ENCODE data around the gene IL34.
"Not testable (repeated sequence)": the region's sequence is repeated elsewhere in the genome, so short reads cannot be mapped to it uniquely, and the experiment has no call there.

IL34 gene

DNA sequence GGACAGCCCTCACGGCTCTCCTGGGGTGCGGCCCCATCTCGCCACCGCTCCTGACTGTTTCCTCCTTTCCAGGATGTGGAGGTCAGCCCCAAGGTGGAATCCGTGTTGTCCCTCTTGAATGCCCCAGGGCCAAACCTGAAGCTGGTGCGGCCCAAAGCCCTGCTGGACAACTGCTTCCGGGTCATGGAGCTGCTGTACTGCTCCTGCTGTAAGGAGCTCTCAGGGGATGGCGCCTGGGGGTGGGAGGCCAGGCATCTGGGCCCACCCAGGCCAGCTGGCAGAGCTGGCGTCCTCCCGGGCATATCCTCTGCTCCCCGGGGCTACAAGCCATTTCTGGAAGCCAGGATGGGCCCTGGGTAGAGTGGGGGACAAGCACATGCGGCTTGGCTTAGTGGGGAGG is 13.2 kb downstream of the IL34 start:
- no peak for FAIRE-seq

DNA sequence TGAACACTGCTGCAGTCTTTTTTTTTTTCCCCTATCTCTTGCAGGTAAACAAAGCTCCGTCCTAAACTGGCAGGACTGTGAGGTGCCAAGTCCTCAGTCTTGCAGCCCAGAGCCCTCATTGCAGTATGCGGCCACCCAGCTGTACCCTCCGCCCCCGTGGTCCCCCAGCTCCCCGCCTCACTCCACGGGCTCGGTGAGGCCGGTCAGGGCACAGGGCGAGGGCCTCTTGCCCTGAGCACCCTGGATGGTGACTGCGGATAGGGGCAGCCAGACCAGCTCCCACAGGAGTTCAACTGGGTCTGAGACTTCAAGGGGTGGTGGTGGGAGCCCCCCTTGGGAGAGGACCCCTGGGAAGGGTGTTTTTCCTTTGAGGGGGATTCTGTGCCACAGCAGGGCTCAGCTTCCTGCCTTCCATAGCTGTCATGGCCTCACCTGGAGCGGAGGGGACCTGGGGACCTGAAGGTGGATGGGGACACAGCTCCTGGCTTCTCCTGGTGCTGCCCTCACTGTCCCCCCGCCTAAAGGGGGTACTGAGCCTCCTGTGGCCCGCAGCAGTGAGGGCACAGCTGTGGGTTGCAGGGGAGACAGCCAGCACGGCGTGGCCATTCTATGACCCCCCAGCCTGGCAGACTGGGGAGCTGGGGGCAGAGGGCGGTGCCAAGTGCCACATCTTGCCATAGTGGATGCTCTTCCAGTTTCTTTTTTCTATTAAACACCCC is 13.8 kb downstream of the IL34 start:
- FAIRE-seq, result no peak

DNA sequence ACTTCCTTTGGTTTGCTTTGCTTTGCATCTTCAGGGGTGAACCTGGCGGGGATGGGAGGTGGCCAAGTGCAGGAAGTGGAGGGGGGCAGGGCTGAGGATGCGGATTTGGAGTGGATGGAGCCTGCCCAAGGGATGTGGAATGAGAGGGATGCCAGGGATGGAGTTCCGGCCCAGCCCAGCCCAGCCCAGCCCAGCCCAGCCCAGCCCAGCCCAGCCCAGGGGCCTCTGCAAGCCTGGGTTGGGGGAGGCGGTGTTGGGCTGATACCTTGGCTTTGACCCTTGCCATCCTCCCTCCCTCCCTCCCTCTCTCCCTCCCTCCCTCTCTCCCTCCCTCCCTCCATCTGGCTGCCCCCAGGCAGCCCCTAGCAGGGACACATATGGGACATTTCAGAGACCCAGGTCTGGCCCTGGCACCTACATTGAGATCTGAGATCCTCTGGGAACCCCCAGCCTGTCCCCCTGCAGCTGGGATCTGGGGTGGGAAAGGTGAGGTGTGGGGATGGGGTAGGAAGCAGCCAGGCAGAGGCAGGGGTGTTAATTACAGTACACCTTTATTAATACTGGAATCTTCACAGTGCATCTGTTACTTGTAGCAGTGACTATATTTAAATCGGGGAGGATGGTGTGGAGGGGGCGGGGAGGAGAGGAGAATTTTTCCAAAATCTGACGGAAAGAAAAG is 14.5 kb downstream of the IL34 start:
- no peak for FAIRE-seq

DNA sequence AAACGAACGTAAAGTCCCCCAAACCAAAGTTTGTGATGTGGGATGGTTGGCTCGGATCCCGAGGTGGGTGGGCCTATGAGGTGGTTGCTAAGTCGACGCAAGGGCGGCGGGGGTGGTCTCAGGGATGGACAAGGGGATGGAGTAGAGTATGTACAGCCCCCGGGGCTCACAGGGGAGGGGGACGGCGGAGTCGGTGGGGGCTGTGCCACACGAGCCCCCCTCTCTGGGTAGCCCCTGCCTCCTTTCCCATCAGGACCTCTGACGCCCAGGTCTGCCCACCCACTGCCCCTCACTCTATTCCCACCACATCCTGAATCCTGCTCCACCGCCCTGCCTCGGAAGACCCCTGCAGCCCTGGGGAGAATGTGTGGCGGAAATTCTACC is 15.2 kb downstream of the IL34 start:
- FAIRE-seq, result no peak

DNA sequence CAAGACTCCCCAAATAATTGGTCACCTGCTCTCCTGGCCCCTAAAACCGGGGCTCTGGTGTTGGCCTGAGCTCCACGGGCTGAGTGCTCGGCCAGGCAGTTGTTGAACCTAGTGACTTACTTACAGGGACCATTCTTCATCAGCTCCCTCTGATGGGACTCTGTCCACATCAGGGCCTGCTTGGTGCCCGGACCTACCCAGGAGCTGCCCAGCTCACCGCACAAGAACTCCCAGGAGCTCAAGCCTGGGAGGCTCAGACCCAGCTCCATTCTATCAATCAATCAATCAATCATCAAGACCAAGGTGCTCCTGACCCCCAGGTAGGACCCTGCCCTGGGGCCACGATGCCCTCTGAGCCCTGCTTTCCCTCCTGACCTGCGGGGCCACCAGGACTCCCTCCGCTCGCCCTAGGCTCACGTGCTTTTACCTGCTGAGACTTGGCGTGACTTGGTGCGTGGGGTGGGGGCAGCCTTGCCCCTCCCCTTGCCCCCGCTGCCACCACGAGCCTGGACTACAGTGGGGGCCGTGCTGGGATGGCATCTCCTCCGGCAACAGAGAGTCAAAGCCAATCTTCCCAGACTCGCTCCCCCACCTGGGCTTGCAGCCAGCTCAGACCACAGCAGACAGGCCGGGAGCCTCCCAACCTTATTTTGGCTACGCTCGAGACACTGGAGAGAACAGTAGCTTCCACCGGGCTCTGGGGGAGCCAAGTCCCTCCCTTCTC is 15.7 kb downstream of the IL34 start:
- no peak for FAIRE-seq

DNA sequence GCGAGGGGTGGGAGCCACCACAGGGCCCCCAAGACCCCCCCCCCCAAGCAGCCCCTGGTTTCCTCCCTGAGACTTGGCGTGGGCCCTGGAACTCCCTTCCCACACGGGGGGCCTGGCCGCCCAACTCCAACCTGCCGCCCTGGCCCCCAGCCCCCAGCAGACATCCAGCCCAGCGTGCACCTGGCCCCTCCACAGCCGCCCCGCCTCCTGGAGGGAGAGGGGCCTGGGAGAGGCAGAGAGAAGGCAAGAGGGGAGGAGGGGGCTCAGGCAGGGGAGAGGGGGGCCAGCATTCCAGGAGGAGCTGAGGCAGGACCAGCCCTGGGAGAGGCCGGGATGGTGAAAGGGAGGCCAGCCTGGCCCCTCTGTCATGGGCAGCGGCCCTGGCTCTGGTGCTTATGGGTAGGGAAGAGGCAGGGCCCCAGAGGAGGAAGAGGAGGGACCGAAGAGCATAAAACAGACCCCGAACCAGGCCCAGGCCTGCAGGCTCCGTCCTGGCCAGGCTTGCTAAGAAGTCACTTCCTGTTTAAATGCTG is 16.7 kb downstream of the IL34 start:
- FAIRE-seq, result no peak

DNA sequence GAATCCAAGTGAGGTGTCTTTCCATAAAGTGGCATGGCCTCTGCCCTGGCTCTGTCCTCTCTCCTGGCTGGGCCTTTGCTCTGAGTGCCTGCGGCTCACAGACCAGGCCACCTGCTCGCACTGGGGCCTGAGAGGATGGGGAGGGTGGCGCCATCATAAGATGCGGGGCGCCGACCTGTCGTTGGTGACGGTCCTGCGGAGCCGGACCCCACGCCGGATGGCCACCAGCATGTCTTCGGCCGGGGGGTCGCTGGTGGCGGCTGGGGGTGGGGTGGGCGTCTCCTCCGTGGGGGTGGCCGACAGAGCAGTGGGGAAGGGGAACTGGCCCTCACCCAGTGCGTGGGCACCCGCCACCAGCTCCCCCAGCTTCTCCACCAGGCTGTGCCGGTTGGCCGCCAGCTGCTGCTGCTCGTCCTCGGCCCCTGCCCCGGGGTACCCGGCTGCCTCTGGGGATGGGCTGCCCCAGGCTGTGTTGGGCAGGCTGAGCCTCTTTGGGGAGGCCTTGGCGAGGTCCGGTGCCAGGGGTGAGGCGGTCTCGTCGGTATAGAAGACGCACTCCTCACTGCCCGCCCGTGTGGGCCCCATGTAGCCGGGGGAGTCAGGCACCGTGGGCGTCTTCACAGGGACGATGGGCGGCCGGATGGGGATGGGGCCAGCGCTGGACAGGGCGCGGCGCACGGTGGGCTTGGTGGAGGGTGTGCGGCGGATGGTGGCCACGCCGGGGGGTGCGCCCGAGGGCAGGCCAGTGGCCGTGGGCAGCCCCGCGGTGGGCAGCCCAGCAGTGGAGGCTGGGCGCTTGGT is 17.4 kb downstream of the IL34 start:
- FAIRE-seq, result no peak

DNA sequence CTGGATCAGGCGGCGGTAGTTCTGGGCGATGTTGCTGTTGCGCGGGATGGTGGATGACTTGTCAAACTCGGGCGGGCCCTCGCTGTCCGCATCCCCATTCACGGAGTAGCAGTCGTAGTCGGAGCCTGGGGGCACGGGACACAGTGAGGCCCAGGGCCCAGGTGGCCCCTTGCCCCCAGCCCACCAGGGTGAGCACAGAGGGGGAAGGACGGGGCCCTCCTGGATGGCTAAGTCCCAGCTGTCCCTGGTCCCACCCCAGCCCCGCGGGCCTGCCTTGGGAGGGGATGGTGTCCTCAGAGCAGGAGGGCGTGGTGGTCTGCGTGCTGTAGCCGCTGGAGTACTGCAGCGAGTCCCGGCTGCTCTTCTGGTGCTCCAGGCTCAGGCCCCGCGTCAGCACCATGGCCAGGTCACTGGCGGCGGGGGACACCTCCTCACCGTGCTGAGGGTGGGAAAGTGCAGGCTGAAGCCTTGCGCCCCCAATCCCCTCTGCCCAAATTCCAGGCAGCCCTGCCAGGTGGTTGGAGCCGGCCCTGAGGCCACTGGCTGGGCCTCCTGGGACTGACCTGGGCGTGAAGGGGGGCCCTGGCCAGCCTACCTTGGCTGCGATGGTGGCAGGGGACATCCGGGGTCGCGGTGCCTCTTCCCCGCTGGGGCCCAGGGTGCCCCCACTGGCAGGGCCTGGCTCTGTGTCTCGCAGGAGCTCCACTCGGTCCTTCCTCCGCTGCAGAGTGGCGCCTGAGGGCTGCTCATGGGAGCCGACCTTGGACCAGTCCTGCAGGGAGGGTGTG is 18.2 kb downstream of the IL34 start:
- FAIRE-seq, result no peak

DNA sequence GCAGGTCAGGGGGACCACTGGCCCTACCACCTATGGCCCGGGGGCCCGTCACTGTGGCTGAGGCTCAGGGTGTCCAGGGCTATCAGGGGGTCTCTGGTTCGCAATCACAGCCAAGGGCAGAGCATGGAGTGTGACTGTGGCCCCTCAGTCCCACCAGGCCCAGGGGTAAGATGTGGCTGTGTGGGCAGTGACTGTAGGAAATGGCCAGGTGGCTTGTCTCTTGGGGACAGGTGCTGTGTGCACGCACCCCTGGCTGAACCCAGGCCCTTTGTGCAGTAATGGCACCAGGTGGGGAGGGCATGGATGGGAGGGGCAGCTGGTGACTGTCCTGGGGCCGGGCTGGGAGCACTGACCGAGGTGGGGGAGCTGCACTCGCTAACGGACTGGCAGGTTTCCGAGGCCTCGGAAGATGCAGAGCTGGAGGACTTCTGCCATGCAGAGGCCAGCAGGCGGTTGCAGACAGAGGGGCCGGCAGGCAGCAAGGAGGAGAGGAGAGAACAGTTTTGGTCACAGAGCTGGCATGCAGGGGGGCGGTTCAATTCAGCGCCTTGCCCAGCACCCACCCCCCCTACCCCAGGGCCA is 18.8 kb downstream of the IL34 start:
- no peak for FAIRE-seq

DNA sequence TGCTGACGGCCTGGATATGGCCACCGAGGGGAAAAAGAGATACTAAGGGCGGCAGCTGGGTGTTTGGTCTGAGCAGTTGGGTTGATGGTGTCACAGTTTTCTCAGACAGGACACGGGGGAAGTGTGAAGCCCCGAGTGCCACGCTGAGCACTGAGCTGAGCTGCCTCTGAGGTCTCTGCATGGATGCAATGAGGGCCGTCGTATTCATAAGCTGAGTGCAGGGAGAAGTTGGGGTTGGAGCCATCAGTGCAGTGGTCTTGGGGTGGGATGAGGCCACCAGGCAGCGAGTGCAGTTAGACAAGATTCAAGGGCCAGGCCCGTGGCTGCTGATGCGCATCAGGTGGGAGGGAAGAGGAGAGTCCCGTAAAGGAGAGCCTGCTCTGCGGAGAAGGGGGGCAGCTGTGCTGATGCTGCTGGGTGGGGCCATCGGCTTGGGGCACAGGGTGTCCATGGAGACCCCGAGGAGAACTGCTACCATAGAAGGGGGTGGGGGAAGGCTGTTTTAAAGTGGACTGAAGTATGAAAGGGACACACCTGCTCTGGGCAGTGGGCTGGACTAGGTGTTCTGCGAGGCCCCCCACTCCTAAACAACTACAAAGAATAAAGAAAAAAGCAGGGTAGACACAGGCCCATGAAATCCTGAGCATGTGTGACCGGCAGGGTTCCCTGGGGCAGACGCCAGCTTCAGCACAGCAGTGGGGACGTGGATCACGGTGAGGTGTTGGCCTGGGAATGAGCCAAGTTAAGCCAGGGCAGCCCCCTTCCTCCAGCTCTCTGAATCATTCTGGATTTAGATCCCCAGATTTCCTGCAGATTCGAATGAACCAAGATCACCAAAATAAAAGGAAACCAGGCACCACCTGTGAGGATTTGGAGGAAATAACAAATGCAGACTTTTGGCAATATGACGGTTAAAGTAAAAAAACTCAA is 19.7 kb downstream of the IL34 start:
- FAIRE-seq, result no peak

DNA sequence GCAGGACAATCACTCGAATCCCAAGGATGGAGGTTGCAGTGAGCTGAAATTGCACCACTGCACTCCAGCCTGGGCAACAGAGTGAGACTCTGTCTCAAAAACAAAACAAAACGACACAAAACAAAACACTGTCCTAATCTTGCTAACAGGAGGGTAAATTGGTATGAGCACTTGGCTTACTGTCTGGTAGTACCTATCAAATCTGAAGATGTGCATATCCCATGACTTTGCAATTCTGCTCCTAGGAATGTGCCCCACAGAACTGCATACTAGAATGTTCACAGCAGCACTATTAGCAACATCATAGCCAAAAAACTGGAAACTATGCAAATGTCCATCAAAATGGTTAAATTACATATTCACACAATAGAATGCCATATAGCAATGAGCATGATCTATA is 23.8 kb downstream of the IL34 start:
- FAIRE-seq, result no peak

DNA sequence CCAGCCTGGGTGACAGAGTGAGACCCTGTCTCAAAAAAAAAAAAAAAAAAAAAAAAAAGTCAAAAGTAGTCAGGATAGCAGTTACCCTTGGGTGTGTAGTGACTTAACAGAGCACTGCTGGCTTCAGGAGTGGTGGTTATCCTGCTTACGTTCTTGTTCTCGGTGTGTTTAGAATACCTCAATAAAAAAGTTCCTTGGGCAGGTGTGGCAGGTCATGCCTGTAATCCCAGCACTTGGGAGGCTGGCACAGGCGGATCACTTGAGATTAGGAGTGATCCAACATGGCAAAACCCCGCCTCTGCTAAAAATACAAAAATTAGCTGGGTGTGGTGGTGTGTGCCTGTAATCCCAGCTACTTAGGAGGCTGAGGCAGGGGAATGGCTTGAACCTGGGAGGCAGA is 24.6 kb downstream of the IL34 start:
- not testable (repeated sequence) for FAIRE-seq

DNA sequence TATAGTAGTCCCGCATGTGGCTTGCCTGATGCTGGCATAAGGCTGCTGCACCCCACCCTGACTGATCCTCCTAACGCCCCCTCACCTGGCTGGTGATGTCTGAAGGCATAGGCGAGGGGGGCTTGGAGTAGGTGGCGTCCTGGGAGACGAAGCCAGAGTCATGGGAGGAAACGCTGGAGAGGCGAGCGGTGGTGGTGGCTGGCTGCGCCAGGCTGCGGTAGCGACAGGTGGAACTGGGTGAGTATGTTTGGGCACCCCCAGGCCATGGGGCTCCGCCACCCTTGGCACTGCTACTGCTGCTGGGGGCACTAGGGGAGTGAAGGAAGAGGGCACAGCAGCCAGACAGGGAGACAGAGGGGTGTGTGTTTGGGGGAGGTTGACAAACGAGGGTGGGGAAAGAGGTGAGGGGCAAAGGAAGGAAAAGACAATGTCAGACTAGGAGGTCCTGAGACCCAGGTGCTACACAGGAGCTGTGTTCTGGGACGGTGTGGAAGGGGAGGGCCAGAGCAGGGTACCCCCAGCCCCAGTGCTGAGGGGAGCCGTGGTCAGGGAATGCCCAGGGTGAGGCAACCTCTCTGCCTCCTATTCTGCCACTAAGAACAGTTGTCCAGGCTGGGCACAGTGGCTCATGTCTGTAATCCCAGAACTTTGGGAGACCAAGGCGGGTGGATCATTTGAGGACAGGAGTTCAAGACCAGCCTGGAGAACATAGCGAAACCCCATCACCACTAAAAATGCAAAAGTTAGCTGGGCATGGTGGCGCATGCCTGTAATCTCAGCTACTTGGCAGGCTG is 28.1 kb downstream of the IL34 start:
- no peak for FAIRE-seq

DNA sequence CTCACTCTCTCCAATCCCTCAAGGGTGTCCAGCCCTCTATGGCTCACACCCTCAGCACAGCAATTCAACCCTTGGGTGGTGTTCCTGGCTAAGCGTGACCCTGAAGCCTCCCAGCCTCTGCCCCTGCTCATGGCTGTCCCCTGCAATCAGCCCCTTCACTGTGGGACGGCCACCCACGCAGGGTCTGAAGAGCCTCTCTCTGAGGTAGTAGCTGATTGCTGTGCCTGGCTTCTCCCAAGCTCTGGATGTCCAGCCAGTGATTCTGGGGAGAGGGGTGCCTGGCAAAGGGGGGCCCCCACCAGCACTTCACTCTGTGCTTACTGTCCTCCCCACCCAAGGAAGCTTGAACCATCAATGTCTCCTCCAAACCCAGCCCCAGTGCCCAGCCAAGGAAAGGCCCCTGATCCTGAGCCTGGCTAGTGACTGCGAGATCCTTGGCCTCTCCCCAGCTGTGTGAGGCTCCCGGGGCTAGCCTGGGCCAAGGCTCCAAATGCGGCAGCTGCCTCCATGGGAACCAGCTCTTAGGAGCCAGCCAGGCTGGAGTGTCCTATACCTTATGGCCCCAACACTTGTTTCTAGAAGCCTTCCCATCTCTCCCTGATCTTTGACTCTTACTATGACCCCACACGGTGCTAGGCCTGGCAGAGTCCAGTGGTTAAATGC is 29.6 kb downstream of the IL34 start:
- no peak for FAIRE-seq

DNA sequence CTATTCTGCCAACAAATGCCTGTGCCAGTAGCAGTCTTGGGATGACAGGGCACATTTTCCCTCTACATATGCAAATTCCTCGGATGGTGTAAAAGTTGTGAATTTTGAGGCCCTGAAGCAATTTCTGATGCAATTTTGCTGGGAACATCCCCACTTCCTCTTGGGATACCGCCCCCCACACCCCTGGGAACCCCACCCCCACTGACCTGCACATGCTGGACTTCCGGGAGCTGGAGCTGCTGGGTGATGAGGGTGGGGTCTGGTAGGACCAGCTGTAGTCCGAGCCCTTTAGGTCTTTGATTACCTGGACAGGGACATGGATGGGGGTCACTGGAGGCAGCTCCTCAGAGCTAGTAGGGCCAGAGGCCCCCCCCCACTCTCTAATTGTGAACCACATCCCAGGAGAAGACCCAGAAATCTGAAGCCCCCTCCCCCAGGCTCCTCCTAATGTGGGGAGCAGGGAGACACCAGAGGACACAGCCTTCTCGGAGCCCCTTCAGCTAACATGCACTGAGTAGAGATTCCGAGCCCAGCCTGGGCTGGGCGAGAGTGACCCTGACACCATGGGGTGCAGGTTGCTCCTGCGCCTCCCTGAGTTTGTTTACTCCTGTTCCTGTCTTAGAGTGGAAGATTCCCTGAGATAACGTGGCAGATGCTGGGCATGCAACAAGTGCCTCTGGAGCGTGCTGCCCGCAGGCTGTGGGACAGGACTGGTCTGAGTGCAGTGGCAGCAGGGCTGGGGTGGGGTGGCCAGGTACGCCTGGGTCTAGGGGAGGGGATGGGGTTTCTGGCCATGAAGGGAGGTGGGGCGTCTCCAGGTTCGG is 30.5 kb downstream of the IL34 start:
- FAIRE-seq, result no peak

DNA sequence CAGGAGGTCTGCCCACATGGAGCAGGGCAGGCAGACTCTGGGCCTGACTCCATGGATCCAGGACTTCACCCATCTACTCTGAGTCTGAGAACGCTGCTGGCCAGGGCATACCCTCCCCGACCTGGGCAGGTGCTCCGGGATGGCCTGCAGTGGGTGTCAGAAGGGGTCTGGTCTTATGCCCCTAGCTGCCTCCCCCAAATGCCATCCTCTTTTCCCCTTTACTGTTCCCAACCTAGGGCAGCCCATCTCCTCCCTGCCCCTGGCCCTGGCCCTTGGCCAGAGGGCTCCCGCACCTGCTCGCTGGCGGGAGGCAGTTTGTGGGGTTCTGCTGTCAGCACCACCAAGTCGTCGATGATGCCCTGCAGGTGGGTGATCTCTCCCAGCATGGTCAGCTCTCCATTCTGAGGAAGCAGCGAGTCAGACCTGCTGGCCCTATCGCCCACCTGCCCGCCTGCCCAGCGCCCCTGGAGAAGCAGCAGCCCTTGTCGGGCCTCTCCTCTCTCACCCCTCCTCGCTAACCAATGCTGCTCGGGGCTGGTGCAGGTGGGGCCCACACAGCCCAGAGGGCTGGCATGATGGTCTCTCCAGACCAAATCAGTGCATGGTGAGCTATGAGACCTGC is 31.3 kb downstream of the IL34 start:
- FAIRE-seq, result no peak

DNA sequence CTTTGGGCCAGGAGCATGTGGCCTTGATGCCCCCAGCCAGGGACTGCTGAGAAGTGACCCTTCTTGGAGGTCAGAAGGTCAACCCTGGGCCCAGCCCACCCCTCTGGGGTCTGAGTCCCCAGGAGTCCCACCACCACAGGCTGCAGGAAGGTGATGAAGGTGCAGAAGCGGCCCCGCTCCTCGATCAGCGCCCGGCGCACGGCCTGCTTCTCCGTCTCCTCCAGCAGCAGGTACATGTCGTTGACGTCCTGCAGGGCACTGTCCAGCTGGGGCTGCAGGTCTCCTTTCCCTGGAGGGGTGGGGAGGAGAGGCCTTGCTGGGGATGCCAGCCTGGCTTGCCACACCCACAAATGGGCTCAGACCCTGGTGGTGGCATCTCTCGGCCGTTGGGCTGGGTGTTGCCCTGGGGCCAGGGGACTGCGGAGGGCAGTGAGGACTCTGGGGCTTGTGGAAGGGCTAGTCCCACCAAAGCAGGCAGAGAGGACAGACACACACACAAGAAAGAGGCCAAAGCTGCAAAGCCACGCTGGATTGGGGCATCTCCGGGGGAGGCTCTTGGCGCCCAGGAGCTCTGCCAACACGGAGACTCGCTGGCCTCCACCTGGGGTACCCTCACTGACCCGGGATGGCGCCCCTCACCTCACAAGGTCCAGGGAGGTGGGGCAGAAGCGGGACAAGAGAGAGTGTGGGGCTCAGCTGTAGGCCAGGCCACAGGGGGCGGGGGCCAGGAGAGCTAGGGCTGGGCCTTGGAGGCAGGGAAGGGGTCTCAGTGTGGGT is 31.9 kb downstream of the IL34 start:
- FAIRE-seq, result no peak

Measured in A204.1 (cell line).